Tibial nerve (tissue), 4 donors: ENCODE data around the gene ANXA9.

ENCODE experiments used
- EP300 ChIP-seq, 2 donors: sonication (generic); formaldehyde crosslinking; IDR thresholded peaks; one replicate each; pipeline ENCODE4 v1.6.1; 2017; ENCODE audit warnings: antibody characterized with exemption in 2 of 2, mild to moderate bottlenecking in 1 of 2
- POLR2A ChIP-seq, 2 donors: fragments of 450-650 bp; IDR thresholded peaks; one replicate each; pipeline ENCODE4 v1.6.1; 2017; ENCODE audit warnings: antibody characterized with exemption in 2 of 2, mild to moderate bottlenecking in 2 of 2, moderate library complexity in 2 of 2
- TF ChIP-seq, protein P1 (sequence below), 5 experiments: fragments of 200-600 bp in 3 of 5; fragments of 450-650 bp in 2 of 5; sonication (generic) in 3 of 5; IDR thresholded peaks; one replicate each; pipeline ENCODE4 v1.5.1; 2016 to 2019; ENCODE audit warnings: antibody characterized with exemption in 5 of 5, mild to moderate bottlenecking in 3 of 5, moderate library complexity in 2 of 5

DNA sequence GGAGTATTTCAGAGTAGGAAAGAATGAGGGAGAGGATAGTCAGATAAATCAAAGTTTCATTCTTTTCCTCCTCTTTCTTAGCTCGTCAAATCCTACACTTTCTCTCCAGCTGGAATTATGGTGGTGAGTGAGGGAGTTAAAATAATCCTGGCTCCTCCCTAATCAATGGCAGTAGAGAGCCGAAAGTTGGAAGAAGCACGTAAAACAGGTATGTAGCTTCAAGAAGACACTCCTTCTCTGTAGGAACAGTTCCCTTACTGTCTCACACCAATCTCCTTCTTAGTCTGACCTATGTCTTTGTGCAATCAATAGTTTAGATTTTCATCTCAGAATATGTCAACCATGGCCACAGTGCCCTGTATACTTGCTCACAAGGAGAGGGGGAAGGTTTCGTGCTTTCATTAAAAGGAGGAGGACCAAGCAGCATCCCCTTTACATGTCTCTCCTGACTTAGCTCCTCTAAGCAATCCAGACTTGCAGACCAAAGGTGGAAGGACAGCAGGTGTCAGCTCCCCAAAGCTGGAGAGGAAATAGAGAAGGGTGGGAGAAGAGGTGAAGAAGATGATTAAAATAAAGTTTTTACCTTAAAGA lies 23.7 kb downstream of the ANXA9 start:
- TF ChIP-seq, protein P1, sequence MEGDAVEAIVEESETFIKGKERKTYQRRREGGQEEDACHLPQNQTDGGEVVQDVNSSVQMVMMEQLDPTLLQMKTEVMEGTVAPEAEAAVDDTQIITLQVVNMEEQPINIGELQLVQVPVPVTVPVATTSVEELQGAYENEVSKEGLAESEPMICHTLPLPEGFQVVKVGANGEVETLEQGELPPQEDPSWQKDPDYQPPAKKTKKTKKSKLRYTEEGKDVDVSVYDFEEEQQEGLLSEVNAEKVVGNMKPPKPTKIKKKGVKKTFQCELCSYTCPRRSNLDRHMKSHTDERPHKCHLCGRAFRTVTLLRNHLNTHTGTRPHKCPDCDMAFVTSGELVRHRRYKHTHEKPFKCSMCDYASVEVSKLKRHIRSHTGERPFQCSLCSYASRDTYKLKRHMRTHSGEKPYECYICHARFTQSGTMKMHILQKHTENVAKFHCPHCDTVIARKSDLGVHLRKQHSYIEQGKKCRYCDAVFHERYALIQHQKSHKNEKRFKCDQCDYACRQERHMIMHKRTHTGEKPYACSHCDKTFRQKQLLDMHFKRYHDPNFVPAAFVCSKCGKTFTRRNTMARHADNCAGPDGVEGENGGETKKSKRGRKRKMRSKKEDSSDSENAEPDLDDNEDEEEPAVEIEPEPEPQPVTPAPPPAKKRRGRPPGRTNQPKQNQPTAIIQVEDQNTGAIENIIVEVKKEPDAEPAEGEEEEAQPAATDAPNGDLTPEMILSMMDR (IDR thresholded peaks at IDR 0.05) = no peak
- no peak for TF ChIP-seq POLR2A (IDR thresholded peaks at IDR 0.05)
- no peak for TF ChIP-seq EP300 (IDR thresholded peaks at IDR 0.05)
